ENCODE data around the gene GNGT1.
"Not testable (repeated sequence)": the region's sequence is repeated elsewhere in the genome, so short reads cannot be mapped to it uniquely, and the experiment has no call there.

The GNGT1 gene

DNA sequence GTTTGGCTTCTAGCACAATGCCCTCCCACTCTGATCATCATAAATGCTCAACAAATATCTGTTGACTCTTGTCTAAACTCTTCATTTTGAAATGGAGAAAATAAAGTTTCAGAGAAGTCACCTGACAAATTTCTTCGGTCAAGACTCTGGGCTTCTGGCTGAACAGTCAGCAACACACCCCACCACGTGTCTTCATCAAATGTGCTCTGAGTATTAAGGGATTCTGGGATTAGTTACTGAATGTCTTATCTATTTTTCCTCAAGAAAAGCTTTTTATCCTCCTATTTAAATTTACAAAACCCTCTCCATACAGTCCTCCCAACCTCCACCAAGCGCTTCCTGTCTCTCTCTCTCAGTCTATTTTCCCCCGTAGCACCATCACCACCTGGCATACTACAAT lies 9.9 kb downstream of the GNGT1 start:
- H3K4me1 Mint-ChIP-seq; ATAC-seq; DNase-seq; H3K4me3 Mint-ChIP-seq; H3K9me3 Mint-ChIP-seq; H3K36me3 Mint-ChIP-seq (ENCODE audit: low read depth); H3K27ac Mint-ChIP-seq: not testable (repeated sequence)
- H3K27me3 Mint-ChIP-seq = peaks cover 27% of the 10 kb centered on the region

GRCh38 chr7:93920496-93921182 lies 14.3 kb downstream of the GNGT1 start:
- H3K27me3 Mint-ChIP-seq = peaks cover 43% of the 10 kb centered on the region
- H3K9me3 Mint-ChIP-seq = no peaks in the 10 kb centered on the region
- ATAC-seq (no peak), DNase-seq (no peak)
- H3K4me3 Mint-ChIP-seq = no peak overlapping the region
- no peaks in the 10 kb centered on the region for H3K36me3 Mint-ChIP-seq (ENCODE audit: low read depth)
- H3K4me1 Mint-ChIP-seq = peaks cover 4% of the 10 kb centered on the region
- H3K27ac Mint-ChIP-seq = no peak overlapping the region

- Mint-ChIP-seq H3K4me1 (peaks cover 4% of the 10 kb centered on the region), H3K27me3 (peaks cover 43% of the 10 kb centered on the region), H3K36me3 (ENCODE audit: low read depth) (no peaks in the 10 kb centered on the region), H3K9me3 (no peaks in the 10 kb centered on the region), H3K27ac (no peak overlapping the region), H3K4me3 (peak overlapping the region; percentile 59)
- DNase-seq = no peak
- no peak for ATAC-seq
Observed at GRCh38 chr7:93921186-93921585, 14.8 kb downstream of the GNGT1 start.

GRCh38 chr7:93921607-93922566 lies 15.5 kb downstream of the GNGT1 start, which contains the start of gene GNG11:
Gene GNG11, plus strand, starts transcription at chr7:93921735. Its CDS starts 403 bp downstream, at chr7:93922138.
- ATAC-seq = peak; percentile 86
- DNase-seq = peak; percentile 49
- Mint-ChIP-seq H3K4me1 (peaks cover 4% of the 10 kb centered on the region), H3K9me3 (no peaks in the 10 kb centered on the region), H3K36me3 (ENCODE audit: low read depth) (no peaks in the 10 kb centered on the region), H3K27ac (no peak within 1 kb of the TSS), H3K27me3 (peaks cover 43% of the 10 kb centered on the region), H3K4me3 (peak within 1 kb of the TSS; percentile 59)

DNA sequence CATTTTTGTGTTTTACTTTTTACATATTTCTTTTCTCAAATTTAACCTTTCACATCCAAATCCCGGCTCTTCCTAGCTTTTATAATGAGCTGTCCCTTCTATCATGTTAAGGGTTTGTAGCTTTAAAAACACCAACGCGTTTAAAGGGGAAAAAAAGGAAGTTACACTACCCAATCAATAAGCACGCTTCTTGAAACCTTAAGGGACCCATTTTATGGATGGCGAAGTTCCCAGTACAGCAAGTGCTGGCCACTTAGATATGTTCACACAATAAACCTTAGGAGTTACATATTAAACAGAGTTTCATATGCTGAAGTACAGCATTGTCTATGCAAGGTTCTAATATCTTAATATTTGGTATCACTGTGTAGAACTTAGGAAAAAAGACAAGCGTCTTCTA lies 16.9 kb downstream of the GNGT1 start:
- DNase-seq = no peak
- no peak for ATAC-seq
- H3K27me3 Mint-ChIP-seq = peaks cover 39% of the 10 kb centered on the region
- no peaks in the 10 kb centered on the region for H3K36me3 Mint-ChIP-seq (ENCODE audit: low read depth)
- H3K4me3 Mint-ChIP-seq = no peak overlapping the region
- no peaks in the 10 kb centered on the region for H3K9me3 Mint-ChIP-seq
- H3K27ac Mint-ChIP-seq = no peak overlapping the region
- peaks cover 4% of the 10 kb centered on the region for H3K4me1 Mint-ChIP-seq

GRCh38 chr7:93923942-93924341 lies 17.6 kb downstream of the GNGT1 start:
- Mint-ChIP-seq H3K27me3 (peaks cover 39% of the 10 kb centered on the region), H3K9me3 (no peaks in the 10 kb centered on the region), H3K27ac (no peak overlapping the region), H3K4me1 (peaks cover 4% of the 10 kb centered on the region), H3K4me3 (no peak overlapping the region), H3K36me3 (ENCODE audit: low read depth) (no peaks in the 10 kb centered on the region)
- no peak for DNase-seq
- ATAC-seq = no peak

- Mint-ChIP-seq H3K4me1 (peaks cover 4% of the 10 kb centered on the region), H3K27ac (no peak overlapping the region), H3K4me3 (no peak overlapping the region), H3K27me3 (peaks cover 32% of the 10 kb centered on the region), H3K9me3 (no peaks in the 10 kb centered on the region), H3K36me3 (ENCODE audit: low read depth) (no peaks in the 10 kb centered on the region)
- ATAC-seq (no peak), DNase-seq (no peak)
Observed at GRCh38 chr7:93926800-93927199, 20.4 kb downstream of the GNGT1 start.

GRCh38 chr7:93927585-93927984 lies 21.2 kb downstream of the GNGT1 start:
- H3K27ac Mint-ChIP-seq = no peak overlapping the region
- peaks cover 26% of the 10 kb centered on the region for H3K27me3 Mint-ChIP-seq
- DNase-seq (no peak), ATAC-seq (no peak)
- H3K9me3 Mint-ChIP-seq = no peaks in the 10 kb centered on the region
- no peak overlapping the region for H3K4me3 Mint-ChIP-seq
- no peaks in the 10 kb centered on the region for H3K4me1 Mint-ChIP-seq
- no peaks in the 10 kb centered on the region for H3K36me3 Mint-ChIP-seq (ENCODE audit: low read depth)

DNA sequence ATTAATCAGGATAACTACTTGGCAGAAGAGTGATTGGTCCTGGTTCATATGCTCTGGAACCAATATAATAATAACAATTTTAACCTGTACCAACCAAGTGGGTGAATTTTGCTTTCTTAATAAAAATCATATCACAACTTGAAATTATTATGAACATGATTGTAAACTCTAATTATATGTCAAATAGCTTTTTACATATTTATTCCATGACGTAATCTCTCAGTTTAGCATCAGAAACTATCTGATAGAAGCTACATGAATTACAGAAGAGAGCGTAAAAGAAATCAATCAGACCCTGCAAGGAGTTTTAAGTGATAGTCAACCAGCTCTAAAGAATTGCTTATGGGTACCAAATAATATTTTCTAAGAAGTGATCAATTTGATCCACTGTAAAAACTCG lies 25.3 kb downstream of the GNGT1 start:
- H3K4me3 Mint-ChIP-seq = no peak overlapping the region
- peaks cover 12% of the 10 kb centered on the region for H3K27me3 Mint-ChIP-seq
- DNase-seq = no peak
- H3K4me1 Mint-ChIP-seq = no peaks in the 10 kb centered on the region
- no peak for ATAC-seq
- no peak overlapping the region for H3K27ac Mint-ChIP-seq
- H3K36me3 Mint-ChIP-seq (ENCODE audit: low read depth) = no peaks in the 10 kb centered on the region
- peaks cover 5% of the 10 kb centered on the region for H3K9me3 Mint-ChIP-seq

DNA sequence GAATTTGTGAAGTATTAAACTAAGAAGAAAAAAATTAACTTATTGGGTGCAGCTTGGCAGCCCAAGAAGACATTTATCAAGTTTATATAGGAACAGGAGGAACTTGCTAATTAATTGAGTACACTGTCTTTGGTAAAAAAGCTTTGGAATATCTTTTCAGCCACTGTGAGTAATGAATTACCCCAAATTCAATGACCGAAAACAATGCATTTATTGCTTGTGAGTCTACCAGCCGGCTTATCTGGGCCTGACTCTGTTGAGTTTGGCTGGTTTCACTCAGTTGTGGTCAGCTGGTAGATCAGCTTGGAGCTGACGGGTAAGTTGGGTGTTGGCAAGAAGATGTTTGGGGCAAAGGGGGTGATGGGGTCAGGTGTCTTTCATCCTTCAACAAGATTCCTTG lies 26.8 kb downstream of the GNGT1 start:
- H3K9me3 Mint-ChIP-seq = peaks cover 5% of the 10 kb centered on the region
- ATAC-seq (no peak), DNase-seq (no peak)
- H3K27me3 Mint-ChIP-seq = peaks cover 16% of the 10 kb centered on the region
- no peak overlapping the region for H3K4me3 Mint-ChIP-seq
- H3K36me3 Mint-ChIP-seq (ENCODE audit: low read depth) = no peaks in the 10 kb centered on the region
- H3K27ac Mint-ChIP-seq = no peak overlapping the region
- H3K4me1 Mint-ChIP-seq = no peaks in the 10 kb centered on the region

GRCh38 chr7:93935102-93935501 lies 28.7 kb downstream of the GNGT1 start:
- DNase-seq (no peak), ATAC-seq (no peak)
- H3K27ac Mint-ChIP-seq = no peak overlapping the region
- H3K4me3 Mint-ChIP-seq = no peak overlapping the region
- H3K9me3 Mint-ChIP-seq = peaks cover 5% of the 10 kb centered on the region
- H3K27me3 Mint-ChIP-seq = peaks cover 12% of the 10 kb centered on the region
- H3K4me1 Mint-ChIP-seq = no peaks in the 10 kb centered on the region
- H3K36me3 Mint-ChIP-seq (ENCODE audit: low read depth) = no peaks in the 10 kb centered on the region

DNA sequence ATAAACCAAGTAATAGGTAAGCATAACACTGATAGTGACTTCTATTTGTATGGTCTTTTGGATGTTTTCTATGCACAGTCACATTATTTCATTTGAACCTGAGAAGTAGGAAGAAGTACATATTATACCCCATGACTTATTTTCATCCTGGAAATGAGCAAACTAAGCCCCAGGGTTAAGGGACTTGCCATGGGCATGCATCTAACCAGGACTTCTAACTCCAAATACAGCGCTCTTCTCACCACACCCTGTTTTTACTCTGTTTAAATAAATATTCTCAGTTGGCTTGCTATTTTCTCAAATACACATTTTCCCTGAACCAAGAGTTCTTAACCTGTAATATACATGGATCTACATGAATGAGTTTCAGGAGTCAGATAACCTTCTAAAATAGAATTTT lies 31.5 kb downstream of the GNGT1 start:
- ATAC-seq (no peak), DNase-seq (no peak)
- Mint-ChIP-seq H3K4me1 (no peaks in the 10 kb centered on the region), H3K9me3 (peaks cover 5% of the 10 kb centered on the region), H3K36me3 (ENCODE audit: low read depth) (no peaks in the 10 kb centered on the region), H3K27me3 (peaks cover 14% of the 10 kb centered on the region), H3K27ac (no peak overlapping the region), H3K4me3 (no peak overlapping the region)

- H3K27ac Mint-ChIP-seq = no peak overlapping the region
- DNase-seq = no peak
- peaks cover 14% of the 10 kb centered on the region for H3K27me3 Mint-ChIP-seq
- no peak for ATAC-seq
- no peak overlapping the region for H3K4me3 Mint-ChIP-seq
- no peaks in the 10 kb centered on the region for H3K4me1 Mint-ChIP-seq
- H3K9me3 Mint-ChIP-seq = peaks cover 5% of the 10 kb centered on the region
- no peaks in the 10 kb centered on the region for H3K36me3 Mint-ChIP-seq (ENCODE audit: low read depth)
Observed at GRCh38 chr7:93938293-93938692, 31.9 kb downstream of the GNGT1 start.

DNA sequence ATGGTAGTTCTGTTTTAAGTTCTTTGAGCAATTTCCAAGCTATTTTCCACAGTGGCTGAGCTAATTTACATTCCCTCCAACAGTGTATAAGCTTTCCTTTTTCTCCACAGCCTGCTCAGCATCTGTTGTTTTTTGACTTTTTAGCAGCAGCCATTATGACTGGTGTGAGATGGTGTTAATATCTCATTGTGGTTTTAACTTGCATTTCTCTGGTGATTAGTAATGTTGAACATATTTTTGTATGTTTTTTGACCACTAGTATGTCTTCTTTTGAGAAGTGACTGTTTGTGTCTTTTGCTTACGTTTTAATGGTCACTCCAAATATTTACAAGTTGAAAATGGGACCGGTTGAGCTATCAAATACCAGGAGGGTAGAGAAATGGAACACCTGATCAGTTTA lies 35.6 kb downstream of the GNGT1 start:
- Mint-ChIP-seq H3K9me3 (no peaks in the 10 kb centered on the region), H3K36me3 (ENCODE audit: low read depth) (no peaks in the 10 kb centered on the region), H3K27ac (no peak overlapping the region), H3K4me1 (no peaks in the 10 kb centered on the region), H3K4me3 (no peak overlapping the region), H3K27me3 (peaks cover 15% of the 10 kb centered on the region)
- DNase-seq = no peak
- ATAC-seq = no peak

Data from activated naive CD8-positive, alpha-beta T cell treated with anti-CD3 and anti-CD28 coated beads, Interleukin-2, amount 50 U/mL, for 24 hours (primary cell).